Muscle of leg (tissue), 11 donors: ENCODE measurements around the gene PEAK1. TPM values are rescaled to one million over a fixed set of nuclear protein-coding genes. Genes with fewer than 3 reads are reported as not detected.

ENCODE experiments used
- DNase-seq: peaks from one replicate; pipeline ENCODE4 v3.0.0; 2013
- H3K27ac ChIP-seq: one replicate; pipeline ENCODE4 v1.5.1; 2013; ENCODE audit warnings: mild to moderate bottlenecking, low read length, control low read depth
- H3K27me3 ChIP-seq: one replicate; pipeline ENCODE4 v1.6.1; 2013; ENCODE audit warnings: low read length; ENCODE audit not compliant: control insufficient read depth, insufficient read depth
- H3K36me3 ChIP-seq: one replicate; pipeline ENCODE4 v1.6.1; 2013; ENCODE audit warnings: low read length; ENCODE audit not compliant: control insufficient read depth, insufficient read depth
- H3K4me1 ChIP-seq: one replicate; pipeline ENCODE4 v1.6.1; 2013; ENCODE audit warnings: low read length; ENCODE audit not compliant: control insufficient read depth, insufficient read depth
- H3K4me3 ChIP-seq: one replicate; pipeline ENCODE4 v1.5.1; 2013; ENCODE audit warnings: low read length, control low read depth
- H3K9me3 ChIP-seq: replicated peaks from 2 replicates; pipeline ENCODE4 v1.6.1; 2013; ENCODE audit warnings: low read depth, low read length; ENCODE audit not compliant: control insufficient read depth
- WGBS: methylation state at CpG from one replicate; pipeline ENCODE4 v1.1.5; 2013; ENCODE audit warnings: missing lambda C conversion rate; ENCODE audit not compliant: insufficient coverage; 5-methylcytosine and 5-hydroxymethylcytosine counted together
- polyA plus RNA-seq, 8 donors: library from polyadenylated mRNA; unstranded; fragments of 120-200 nt; gene quantifications; one replicate each; pipeline versions ENCODE4 v1.2.1 to v1.2.3, GENCODE V29; 2013; ENCODE audit warnings: inconsistent platforms in 1 of 8, low replicate concordance in 1 of 8; ENCODE audit not compliant: insufficient read length in 8 of 8, insufficient read depth in 1 of 8
- total RNA-seq: library from RNA; stranded (reverse); fragments of 120-200 nt; gene quantifications from one replicate; pipeline ENCODE4 v1.2.4, GENCODE V29; 2013

Gene PEAK1
- total and polyA plus RNA-seq, 9 donors: 19.9 to 43.7 (median 35.1) TPM

DNA sequence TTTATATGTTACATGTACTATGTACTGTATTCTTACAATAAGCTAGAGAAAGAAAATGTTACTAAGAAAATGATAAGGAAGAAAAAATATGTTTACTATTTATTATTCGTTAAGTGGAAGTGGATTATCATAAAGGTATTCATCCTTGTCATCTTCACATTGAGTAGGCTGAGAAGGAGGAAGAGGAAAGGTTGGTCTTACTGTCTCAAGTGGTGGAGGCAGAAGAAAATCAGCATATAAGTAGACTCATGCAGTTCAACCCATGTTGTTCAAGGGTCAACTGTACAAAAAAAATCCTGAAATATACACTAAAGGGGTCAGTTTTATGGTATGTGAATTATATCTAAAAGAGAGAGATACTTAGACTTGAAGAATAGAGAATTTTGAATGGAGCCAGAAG lies 6.5 kb upstream of the PEAK1 start:
- WGBS: no CpG with 5 or more reads among the region's 1 CpG
- peaks cover 2% of the 10 kb centered on the region for H3K4me1 ChIP-seq

DNA sequence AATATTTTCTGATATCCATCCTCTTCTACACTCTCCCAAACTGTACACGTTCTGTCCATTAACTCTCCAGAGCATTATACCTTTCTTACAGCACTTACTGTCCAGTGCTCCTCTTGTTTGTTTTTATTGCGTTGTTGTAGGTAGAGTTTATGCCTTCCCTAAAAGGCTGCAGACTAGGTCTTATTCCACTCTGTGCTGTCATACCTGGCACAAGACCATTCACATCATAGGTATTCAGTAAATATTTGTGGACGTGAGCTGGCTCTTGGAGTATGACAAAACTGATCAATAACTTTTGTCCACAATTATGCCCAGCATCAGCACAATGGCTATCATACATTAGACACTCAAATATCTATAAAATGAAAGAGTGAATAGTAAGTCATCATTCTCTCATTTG lies 5.2 kb upstream of the PEAK1 start:
- Histone ChIP-seq H3K4me3 (no peak overlapping the region), H3K4me1 (peaks cover 2% of the 10 kb centered on the region), H3K27me3 (no peaks in the 10 kb centered on the region), H3K27ac (no peak overlapping the region), H3K36me3 (no peaks in the 10 kb centered on the region), H3K9me3 (no peaks in the 10 kb centered on the region)
- no CpG with 5 or more reads among the region's 3 CpGs for WGBS
- no peak for DNase-seq

More for the DNA sequence above, 6.5 kb upstream of the PEAK1 start:
- H3K9me3 ChIP-seq: no peaks in the 10 kb centered on the region
- no peak overlapping the region for H3K27ac ChIP-seq
- H3K27me3 ChIP-seq: no peaks in the 10 kb centered on the region
- no peaks in the 10 kb centered on the region for H3K36me3 ChIP-seq
- no peak for DNase-seq
- no peak overlapping the region for H3K4me3 ChIP-seq

DNA sequence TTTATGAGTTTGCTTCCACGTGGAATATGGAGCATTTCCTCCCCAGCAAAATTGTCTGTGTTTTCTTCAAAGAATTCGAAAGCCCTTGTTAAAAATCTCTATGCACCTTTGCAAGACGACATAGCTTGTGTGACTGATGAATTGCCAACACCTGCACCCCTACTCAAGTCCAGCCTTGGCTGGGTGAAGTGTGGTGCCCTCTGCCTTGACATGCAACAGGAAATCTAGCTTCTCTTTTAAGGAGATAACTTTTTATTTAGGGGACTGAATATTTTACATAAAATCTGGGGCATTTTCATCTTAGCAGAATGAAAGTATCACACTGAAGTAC lies 1.4 kb upstream of the PEAK1 start:
- H3K4me3 ChIP-seq: peak overlapping the region; percentile 94
- WGBS: 0% methylated on average over 1 of the region's 3 CpGs
- H3K27me3 ChIP-seq: no peaks in the 10 kb centered on the region
- DNase-seq: peak; percentile 54
- peak overlapping the region; percentile 99 for H3K27ac ChIP-seq
- no peaks in the 10 kb centered on the region for H3K9me3 ChIP-seq
- H3K4me1 ChIP-seq: peaks cover 6% of the 10 kb centered on the region
- H3K36me3 ChIP-seq: no peaks in the 10 kb centered on the region

DNA sequence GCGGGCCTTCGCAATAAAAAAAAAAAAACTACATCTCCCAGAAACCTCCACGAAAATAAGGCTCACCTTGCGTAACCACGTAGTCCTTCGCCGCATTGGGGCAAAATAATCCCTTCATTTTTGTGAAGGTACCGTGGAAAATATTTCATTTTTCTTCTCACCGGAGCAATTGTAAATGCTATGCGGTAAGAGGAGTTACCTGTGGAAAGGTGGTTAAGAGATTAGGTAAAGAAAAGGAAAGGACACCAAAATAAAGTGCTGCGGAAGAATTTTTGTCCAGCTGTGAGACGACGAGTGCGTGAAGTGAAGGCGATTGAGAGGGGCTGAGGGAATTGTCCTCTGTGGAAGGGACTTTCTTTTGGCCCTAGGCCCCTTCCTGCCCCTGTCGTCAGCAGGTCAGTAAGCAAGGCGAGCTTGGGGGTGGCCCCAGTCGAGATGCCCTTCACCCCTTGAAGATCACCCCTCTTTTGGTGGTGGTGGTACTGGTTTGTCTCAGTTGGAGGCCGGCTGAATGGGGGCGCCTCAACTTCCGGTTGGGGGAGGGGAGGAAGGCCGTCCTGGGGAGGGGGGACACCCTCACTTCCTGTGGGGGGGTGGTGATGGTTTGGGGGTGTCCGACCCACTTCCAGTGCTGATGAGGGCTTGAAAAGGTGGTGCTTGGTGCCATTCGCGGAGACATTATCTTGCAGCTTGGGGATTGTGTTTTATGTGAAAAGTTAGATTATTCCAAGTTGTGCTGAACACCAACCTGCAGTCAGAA lies 886 bp upstream of the PEAK1 start, which contains the start of gene HMG20A:
TSS of gene HMG20A (plus strand) at position 279 of the 760 bp plus-strand sequence. CDS start 37,520 bp downstream, outside the sequence.
- H3K4me3 ChIP-seq: peak within 1 kb of the TSS; percentile 94
- WGBS: 0% methylated on average over 7 of the region's 25 CpGs
- H3K36me3 ChIP-seq: no peaks in the 10 kb centered on the region
- no peaks in the 10 kb centered on the region for H3K9me3 ChIP-seq
- peak; percentile 96 for DNase-seq
- H3K27ac ChIP-seq: peak within 1 kb of the TSS; percentile 99
- H3K27me3 ChIP-seq: no peaks in the 10 kb centered on the region
- peaks cover 6% of the 10 kb centered on the region for H3K4me1 ChIP-seq

DNA sequence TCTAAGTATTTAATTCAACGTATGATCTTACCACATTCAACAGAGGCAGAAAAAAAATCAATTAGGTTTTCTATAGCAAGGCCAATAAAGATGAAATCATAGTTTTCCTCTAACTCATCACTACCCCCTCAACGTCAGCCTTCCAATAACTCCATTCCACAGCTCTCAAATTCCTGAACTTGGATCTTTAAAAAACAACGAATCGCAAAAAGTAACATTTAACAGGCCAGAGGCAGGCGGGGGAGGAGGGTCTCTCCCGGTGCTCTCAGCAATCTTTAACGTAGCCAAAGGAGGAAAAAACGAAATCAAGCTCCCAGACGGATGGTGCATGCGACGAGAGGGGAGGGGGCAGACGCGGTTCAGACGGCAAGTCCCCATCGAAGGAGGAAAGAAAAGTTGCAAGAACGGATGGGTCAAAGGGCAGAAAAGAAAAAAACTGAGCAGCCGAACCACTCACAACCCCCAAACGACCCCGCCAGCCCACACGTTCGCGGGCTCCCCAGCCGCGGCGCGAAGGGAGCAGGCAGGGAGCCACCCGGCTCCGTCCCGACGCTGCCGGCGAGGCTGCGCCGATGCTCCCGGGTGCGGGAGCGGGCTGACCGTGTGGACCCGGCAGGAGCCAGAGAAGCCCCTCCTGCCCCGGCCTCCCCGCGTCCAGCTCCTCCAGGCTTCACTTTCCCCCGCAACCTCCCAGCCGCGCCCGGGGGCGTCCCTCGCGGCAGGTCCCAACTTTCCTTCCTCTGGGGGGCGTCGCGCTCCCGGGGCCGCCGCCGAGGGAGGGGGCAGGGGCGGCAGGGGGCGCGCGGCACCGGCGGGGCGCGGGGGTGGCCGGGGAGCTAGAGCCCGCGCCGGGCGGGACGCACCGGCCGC lies 703 bp downstream of the PEAK1 start:
- DNase-seq: peak; percentile 85
- Histone ChIP-seq H3K36me3 (no peaks in the 10 kb centered on the region), H3K27me3 (no peaks in the 10 kb centered on the region), H3K27ac (peak overlapping the region; percentile 93), H3K4me3 (peak overlapping the region; percentile 85), H3K4me1 (peaks cover 8% of the 10 kb centered on the region), H3K9me3 (no peaks in the 10 kb centered on the region)
- under 1% methylated on average over 62 of the region's 72 CpGs for WGBS

DNA sequence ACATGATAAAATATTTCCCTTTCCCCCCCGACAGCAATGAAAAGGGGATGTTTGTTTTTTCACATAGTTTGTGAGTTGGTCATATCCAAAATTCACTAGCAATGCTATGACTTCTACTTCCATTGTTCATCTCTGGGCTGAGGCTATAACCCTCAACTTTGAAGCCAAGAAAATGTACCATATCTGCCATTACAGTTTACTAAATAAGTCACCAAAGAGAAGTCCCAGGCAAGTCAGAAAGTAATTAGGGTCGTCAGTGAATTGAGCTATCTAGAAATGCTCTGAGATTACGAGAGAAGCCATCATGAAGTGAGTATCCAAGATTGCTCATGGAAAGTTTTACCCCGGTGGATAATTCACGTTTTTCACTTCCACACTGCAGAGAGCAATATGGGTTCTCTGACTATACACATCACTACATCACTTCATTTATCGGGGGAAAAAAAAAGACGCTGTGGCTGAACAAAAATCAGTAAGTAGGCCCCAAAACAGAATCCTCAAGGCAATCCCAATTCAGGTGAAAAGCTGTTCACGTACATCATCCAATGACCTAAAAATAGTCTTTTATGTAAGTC lies 1.4 kb downstream of the PEAK1 start:
- H3K4me1 ChIP-seq: peaks cover 8% of the 10 kb centered on the region
- peak overlapping the region; percentile 93 for H3K27ac ChIP-seq
- H3K27me3 ChIP-seq: no peaks in the 10 kb centered on the region
- H3K9me3 ChIP-seq: no peaks in the 10 kb centered on the region
- WGBS: no CpG with 5 or more reads among the region's 8 CpGs
- no peaks in the 10 kb centered on the region for H3K36me3 ChIP-seq
- no peak for DNase-seq
- peak overlapping the region; percentile 85 for H3K4me3 ChIP-seq

DNA sequence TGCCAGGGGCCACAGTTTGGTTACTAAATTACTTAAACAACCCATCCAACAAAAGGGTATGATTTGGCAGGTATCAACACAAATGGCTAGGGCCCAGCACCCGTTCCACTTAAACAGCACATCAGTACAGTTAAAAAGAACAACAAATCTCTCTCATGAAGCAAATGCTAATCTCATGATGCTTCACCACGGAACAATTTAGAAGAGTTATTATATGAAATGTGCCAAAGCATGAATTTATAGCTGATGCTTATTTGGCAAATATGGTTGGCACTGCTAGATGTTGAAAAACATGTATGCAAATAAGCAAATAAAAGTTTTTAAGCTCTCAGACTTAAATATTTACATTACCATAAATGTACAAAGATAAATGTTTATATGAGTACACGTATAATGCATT lies 2.3 kb downstream of the PEAK1 start:
- no peak for DNase-seq
- Histone ChIP-seq H3K4me3 (no peak overlapping the region), H3K27ac (no peak overlapping the region), H3K4me1 (peaks cover 8% of the 10 kb centered on the region), H3K36me3 (no peaks in the 10 kb centered on the region), H3K27me3 (no peaks in the 10 kb centered on the region), H3K9me3 (no peaks in the 10 kb centered on the region)
- WGBS: no CpG with 5 or more reads among the region's 3 CpGs

DNA sequence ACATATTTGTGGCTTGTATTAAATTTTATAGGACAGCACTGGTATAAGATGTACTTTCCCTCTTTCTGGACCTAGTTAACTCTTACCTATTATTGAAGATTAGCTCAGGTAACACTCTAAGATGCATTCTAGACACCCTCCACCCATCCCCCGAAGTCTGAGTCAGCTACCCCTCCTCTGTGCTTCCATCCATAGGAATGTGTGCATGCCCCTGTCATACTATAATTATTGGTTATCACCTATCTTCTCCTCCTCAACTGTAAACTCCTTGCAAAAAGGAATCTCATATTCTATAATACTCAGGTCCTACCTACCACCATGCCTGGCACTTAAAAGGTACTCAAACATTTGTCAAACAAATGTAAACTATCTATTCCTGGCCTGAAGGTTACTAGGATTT lies 3.0 kb downstream of the PEAK1 start:
- Histone ChIP-seq H3K27ac (no peak overlapping the region), H3K4me1 (peaks cover 8% of the 10 kb centered on the region), H3K9me3 (no peaks in the 10 kb centered on the region), H3K4me3 (no peak overlapping the region), H3K27me3 (no peaks in the 10 kb centered on the region), H3K36me3 (no peaks in the 10 kb centered on the region)
- WGBS: no CpG with 5 or more reads among the region's 1 CpG
- DNase-seq: no peak

DNA sequence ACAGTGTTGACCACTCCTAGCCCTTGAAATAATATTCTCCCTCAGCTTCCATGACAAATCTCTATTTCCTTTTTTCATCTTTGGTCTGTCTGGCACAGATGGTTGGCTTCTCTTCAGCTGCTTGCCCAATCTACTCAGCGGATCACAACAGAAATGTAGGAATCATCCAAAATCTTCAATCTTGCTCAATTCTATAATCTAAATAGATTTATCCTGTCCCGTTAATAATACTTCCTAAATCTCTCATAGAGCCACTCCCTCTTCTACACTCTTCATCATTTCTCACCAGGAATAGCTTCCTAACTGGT lies 3.8 kb downstream of the PEAK1 start:
- Histone ChIP-seq H3K27ac (no peak overlapping the region), H3K4me1 (peaks cover 6% of the 10 kb centered on the region)

DNA sequence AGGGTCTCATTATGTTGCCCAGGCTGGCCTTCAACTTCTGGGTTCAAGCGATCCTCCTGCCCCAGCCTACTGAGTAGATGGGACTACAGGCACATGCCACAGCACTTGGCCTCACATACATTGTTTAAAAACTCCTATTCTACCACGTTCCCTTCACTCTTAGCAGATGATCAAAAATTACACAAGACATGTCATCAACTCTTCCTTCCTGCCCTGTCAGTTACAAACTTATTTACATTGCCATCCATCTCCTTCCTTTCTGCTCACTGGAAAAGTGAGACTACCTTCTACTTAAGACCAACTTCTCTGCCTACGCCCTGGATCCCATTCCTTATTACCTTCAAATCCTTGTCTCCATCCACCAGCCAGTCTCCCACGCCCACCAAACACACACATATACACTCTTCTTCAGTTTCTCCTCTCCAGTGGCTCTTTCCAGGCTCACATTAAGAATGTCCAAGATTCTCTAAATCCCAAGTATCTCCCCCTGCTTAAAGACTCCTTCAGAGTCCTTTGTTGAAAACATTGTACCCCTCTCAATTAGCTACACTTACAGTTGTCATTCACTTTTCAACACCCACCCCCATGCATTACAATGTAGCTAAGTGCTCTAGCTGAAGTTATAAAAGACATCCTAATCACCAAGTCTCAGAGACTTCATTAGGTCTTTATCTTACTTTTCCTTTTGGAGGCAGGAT lies 4.3 kb downstream of the PEAK1 start:
- no peak overlapping the region for H3K4me3 ChIP-seq
- H3K9me3 ChIP-seq: no peaks in the 10 kb centered on the region
- 97% methylated on average over 4 of the region's 4 CpGs for WGBS
- no peak for DNase-seq
- H3K27ac ChIP-seq: no peak overlapping the region
- H3K4me1 ChIP-seq: peaks cover 6% of the 10 kb centered on the region
- no peaks in the 10 kb centered on the region for H3K27me3 ChIP-seq
- H3K36me3 ChIP-seq: no peaks in the 10 kb centered on the region

More for the DNA sequence above, 3.8 kb downstream of the PEAK1 start:
- DNase-seq: peak; percentile 30
- no peaks in the 10 kb centered on the region for H3K27me3 ChIP-seq
- no peak overlapping the region for H3K4me3 ChIP-seq
- 67% methylated on average over 2 of the region's 2 CpGs for WGBS
- H3K9me3 ChIP-seq: no peaks in the 10 kb centered on the region
- H3K36me3 ChIP-seq: no peaks in the 10 kb centered on the region
